Subcutaneous adipose tissue (tissue), 4 donors: ENCODE measurements around the gene TMEM239. TPM values are rescaled to one million over a fixed set of nuclear protein-coding genes. Genes with fewer than 3 reads are reported as not detected.

Experiments
- total RNA-seq, 4 donors: library from RNA; depleted of rRNA; stranded (reverse); fragments of >200 nt; gene quantifications; one replicate each; pipeline ENCODE4 v1.1.0, GENCODE V29; 2016
- TF ChIP-seq, protein P1 (sequence below): fragments of 450-650 bp; IDR thresholded peaks from one replicate; pipeline ENCODE4 v1.5.1; 2016; ENCODE audit warnings: low read depth, mild to moderate bottlenecking, control low read depth, antibody characterized with exemption, moderate library complexity

TMEM239 gene
- total RNA-seq, 4 donors from 2014 or later = not detected

DNA sequence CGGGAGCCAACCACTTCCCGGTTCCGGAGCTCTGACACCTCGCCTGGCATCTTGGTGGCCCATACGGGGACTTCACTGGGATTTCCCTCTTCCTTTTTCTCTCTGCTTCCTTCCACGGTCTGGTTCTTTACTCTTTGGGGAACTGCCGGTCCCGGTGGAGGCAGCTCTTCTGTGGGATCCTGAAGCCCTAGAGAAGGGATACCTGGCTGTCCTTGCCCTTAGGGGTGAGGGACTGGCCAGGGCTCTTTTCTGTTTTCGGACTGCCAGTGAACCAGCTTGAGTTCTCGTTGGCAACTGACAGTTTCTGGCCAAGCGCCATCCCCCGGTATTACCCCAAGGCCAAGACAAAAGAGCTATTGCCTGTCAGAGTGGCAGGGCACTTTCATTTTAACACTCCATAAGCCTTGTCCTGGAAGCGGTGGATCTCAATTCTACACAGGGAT, 14.9 kb upstream of the TMEM239 start:
- TF ChIP-seq, protein P1, sequence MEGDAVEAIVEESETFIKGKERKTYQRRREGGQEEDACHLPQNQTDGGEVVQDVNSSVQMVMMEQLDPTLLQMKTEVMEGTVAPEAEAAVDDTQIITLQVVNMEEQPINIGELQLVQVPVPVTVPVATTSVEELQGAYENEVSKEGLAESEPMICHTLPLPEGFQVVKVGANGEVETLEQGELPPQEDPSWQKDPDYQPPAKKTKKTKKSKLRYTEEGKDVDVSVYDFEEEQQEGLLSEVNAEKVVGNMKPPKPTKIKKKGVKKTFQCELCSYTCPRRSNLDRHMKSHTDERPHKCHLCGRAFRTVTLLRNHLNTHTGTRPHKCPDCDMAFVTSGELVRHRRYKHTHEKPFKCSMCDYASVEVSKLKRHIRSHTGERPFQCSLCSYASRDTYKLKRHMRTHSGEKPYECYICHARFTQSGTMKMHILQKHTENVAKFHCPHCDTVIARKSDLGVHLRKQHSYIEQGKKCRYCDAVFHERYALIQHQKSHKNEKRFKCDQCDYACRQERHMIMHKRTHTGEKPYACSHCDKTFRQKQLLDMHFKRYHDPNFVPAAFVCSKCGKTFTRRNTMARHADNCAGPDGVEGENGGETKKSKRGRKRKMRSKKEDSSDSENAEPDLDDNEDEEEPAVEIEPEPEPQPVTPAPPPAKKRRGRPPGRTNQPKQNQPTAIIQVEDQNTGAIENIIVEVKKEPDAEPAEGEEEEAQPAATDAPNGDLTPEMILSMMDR = no peak

- TF ChIP-seq, protein P1 = no peak
These were observed 11.9 kb upstream of the TMEM239 start for GRCh38 chr20:2804041-2804828.

GRCh38 chr20:2804852-2805688, 11.1 kb upstream of the TMEM239 start:
- TF ChIP-seq, protein P1 = no peak

DNA sequence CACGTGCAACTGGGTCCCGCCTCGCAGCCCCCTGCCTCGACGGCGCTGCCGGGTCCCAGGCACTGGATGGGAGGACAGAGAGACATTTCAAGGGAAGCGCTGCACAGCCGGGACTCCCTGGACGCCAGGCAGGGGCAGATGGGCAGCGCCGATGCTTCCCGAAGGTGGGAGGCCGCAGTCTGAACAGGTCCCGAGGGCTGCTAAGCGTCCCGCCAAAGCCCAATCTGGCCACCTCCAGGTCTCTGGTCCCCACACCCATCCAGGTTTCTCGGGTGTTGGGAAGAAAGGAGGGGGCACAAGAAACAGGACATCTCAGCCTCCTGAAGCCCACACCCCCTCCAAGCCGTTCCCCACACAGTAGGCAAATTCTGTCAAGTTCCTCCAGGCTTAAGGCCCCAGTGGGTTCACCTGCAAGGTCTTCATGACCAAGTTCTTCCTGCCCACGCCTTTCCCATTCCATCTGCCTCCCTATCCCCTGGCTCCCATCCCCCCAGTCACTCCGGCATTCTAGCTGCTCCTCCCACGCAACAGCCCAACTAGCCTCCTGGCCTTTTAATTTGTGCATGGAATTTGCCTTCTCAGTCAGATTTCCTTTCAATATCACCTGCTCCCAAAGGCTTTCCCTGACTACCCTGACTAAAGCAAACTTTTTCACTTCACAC, 10.3 kb upstream of the TMEM239 start:
- TF ChIP-seq, protein P1 = no peak

GRCh38 chr20:2806351-2806701, 9.8 kb upstream of the TMEM239 start:
- TF ChIP-seq, protein P1 = no peak

GRCh38 chr20:2807019-2807418, 9.1 kb upstream of the TMEM239 start:
- TF ChIP-seq, protein P1 = no peak

GRCh38 chr20:2809690-2810089, 6.5 kb upstream of the TMEM239 start:
- TF ChIP-seq, protein P1 = no peak
